Islet precursor cell (in vitro differentiated cells): ENCODE measurements around the gene CX3CR1.
"Not testable (repeated sequence)": the region's sequence is repeated elsewhere in the genome, so short reads cannot be mapped to it uniquely, and the experiment has no call there.

Experiments
- DNase-seq: peaks from one replicate; pipeline ENCODE4 v3.0.0-alpha.2; 2018

Gene CX3CR1

GRCh38 chr3:39279745-39280517, at the start of gene CX3CR1:
CX3CR1 (minus strand) TSS chr3:39280036; CDS start chr3:39266509, 13,527 bp downstream.
- DNase-seq = no peak

- DNase-seq = no peak
Measured at GRCh38 chr3:39329493-39329892, 49.7 kb upstream of the CX3CR1 start, which contains the start of gene CCR8. CCR8 (plus strand) TSS chr3:39329709; CDS start chr3:39332332, 2,623 bp downstream.

- no peak for DNase-seq
Measured at GRCh38 chr3:39327746-39328349, 48.0 kb upstream of the CX3CR1 start.

GRCh38 chr3:39327053-39327745, 47.4 kb upstream of the CX3CR1 start:
- no peak for DNase-seq

GRCh38 chr3:39325236-39325635, 45.4 kb upstream of the CX3CR1 start:
- DNase-seq = no peak

- no peak for DNase-seq
Measured at GRCh38 chr3:39323494-39323893, 43.7 kb upstream of the CX3CR1 start.

GRCh38 chr3:39322936-39323335, 43.1 kb upstream of the CX3CR1 start:
- no peak for DNase-seq

GRCh38 chr3:39322209-39322715, 42.4 kb upstream of the CX3CR1 start:
- DNase-seq = not testable (repeated sequence)

GRCh38 chr3:39321574-39321983, 41.7 kb upstream of the CX3CR1 start:
- DNase-seq = not testable (repeated sequence)

- DNase-seq = no peak
Measured at GRCh38 chr3:39319249-39319648, 39.4 kb upstream of the CX3CR1 start.

GRCh38 chr3:39318301-39318700, 38.5 kb upstream of the CX3CR1 start:
- no peak for DNase-seq

- no peak for DNase-seq
Measured at GRCh38 chr3:39317571-39318169, 37.8 kb upstream of the CX3CR1 start.

- DNase-seq = no peak
Measured at GRCh38 chr3:39315420-39315819, 35.6 kb upstream of the CX3CR1 start.

GRCh38 chr3:39313289-39313688, 33.5 kb upstream of the CX3CR1 start:
- no peak for DNase-seq

GRCh38 chr3:39302178-39302577, 22.3 kb upstream of the CX3CR1 start:
- no peak for DNase-seq

GRCh38 chr3:39299279-39299678, 19.4 kb upstream of the CX3CR1 start:
- DNase-seq = no peak

- DNase-seq = no peak
Measured at GRCh38 chr3:39296197-39297077, 16.6 kb upstream of the CX3CR1 start.

- DNase-seq = no peak
Measured at GRCh38 chr3:39295184-39295775, 15.4 kb upstream of the CX3CR1 start.

GRCh38 chr3:39294446-39295183, 14.8 kb upstream of the CX3CR1 start:
- DNase-seq = no peak

- DNase-seq = no peak
Measured at GRCh38 chr3:39292961-39293360, 13.1 kb upstream of the CX3CR1 start.

- DNase-seq = peak; percentile 90
Measured at GRCh38 chr3:39291903-39292329, 12.1 kb upstream of the CX3CR1 start.
